Measurements from ENCODE around the gene ADGRB3. TPM values are rescaled to one million over a fixed set of nuclear protein-coding genes. Genes with fewer than 3 reads are reported as not detected.

The ADGRB3 gene
- polyA plus RNA-seq, 1 of the 3 experiments (the other 2 are of a cell fraction), result 0.12 TPM

- no peak for TF ChIP-seq EZH2phosphoT487 (IDR thresholded peaks at IDR 0.05; ENCODE audit: borderline replicate concordance, low read depth)
- TF ChIP-seq POLR2AphosphoS5 (IDR thresholded peaks at IDR 0.05; ENCODE audit: low read depth, low read length), result no peak
- TF ChIP-seq NFIC (IDR thresholded peaks at IDR 0.05; ENCODE audit: borderline replicate concordance), result no peak
Measured at GRCh38 chr6:69164564-69165229, 529.6 kb downstream of the ADGRB3 start (continued).

DNA sequence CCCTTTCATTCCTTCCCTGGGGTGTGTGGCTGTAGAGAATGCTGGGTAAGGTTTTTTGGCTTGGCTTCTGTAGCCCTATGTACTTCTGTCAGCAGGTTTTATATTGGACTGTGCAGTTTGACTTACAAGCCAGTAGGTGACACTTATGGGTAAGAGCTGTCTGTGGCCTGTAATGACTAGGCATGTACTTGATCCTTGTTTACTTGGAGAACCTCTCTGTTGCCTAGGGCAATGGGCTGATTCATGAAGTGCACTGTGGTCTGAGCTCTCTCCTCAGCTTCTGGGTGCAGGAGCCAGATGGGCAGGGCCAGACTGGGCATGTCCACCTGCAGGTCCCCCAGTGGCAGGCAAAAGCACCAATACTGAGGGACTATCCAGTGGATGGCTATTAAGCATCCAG lies 544.6 kb downstream of the ADGRB3 start:
- no peaks in the 10 kb centered on the region for H3K27me3 ChIP-seq (ENCODE audit: insufficient read depth)
- H3K79me2 ChIP-seq (ENCODE audit: insufficient read depth), result no peaks in the 10 kb centered on the region
- no peaks in the 10 kb centered on the region; a peak in 1 of 4 replicates for H3K4me1 ChIP-seq (ENCODE audit: control insufficient read depth in 1 of 2, insufficient read depth in 2 of 2, low read depth in 1 of 2, low read length in 1 of 2)
- no peaks in the 10 kb centered on the region for H3F3A ChIP-seq (replicated peaks; ENCODE audit: insufficient read depth)
- CTCF ChIA-PET, result interaction anchor here (0.8 to 1.3 kb wide), 2 partner anchors 13 to 14 kb away, joined by 3 to 4 read pairs; no protein-coding TSS in a partner anchor
- H2AFZ ChIP-seq (ENCODE audit: low read depth), result no peak overlapping the region
- TF ChIP-seq GATA2 (CRISPR knock-in tag; IDR thresholded peaks at IDR 0.05) (no peak), RAD21 (IDR thresholded peaks at IDR 0.05; ENCODE audit: low read length) (peak; percentile 8; the same call in 1 of the 2 replicates)
- no peaks in the 10 kb centered on the region for H3K9me2 ChIP-seq
- H3K36me3 ChIP-seq (replicated peaks in 1 of 2; ENCODE audit: control insufficient read depth in 1 of 2, insufficient read depth in 2 of 2, low read length in 1 of 2), result no peaks in the 10 kb centered on the region
- H4K20me1 ChIP-seq (ENCODE audit: insufficient read depth), result no peaks in the 10 kb centered on the region
- no peaks in the 10 kb centered on the region for H3K9me3 ChIP-seq
- DNase-seq, result no peak
- no peak overlapping the region for H3K4me2 ChIP-seq
- no peak overlapping the region for H3K4me3 ChIP-seq (ENCODE audit: low read depth in 2 of 2, low read length in 1 of 2)
- POLR2A ChIA-PET, result no interaction called here
- no peak overlapping the region for H3K27ac ChIP-seq (ENCODE audit: low read depth in 2 of 2, low read length in 1 of 2)
- no peak overlapping the region for H3K9ac ChIP-seq

GRCh38 chr6:69180361-69181067 lies 545.4 kb downstream of the ADGRB3 start:
- Histone ChIP-seq H3K4me2 (no peak overlapping the region), H3K9me2 (no peaks in the 10 kb centered on the region), H3K27me3 (ENCODE audit: insufficient read depth) (no peaks in the 10 kb centered on the region), H3F3A (replicated peaks; ENCODE audit: insufficient read depth) (no peaks in the 10 kb centered on the region), H3K4me1 (ENCODE audit: control insufficient read depth in 1 of 2, insufficient read depth in 2 of 2, low read depth in 1 of 2, low read length in 1 of 2) (no peaks in the 10 kb centered on the region; a peak in 1 of 4 replicates), H3K36me3 (replicated peaks in 1 of 2; ENCODE audit: control insufficient read depth in 1 of 2, insufficient read depth in 2 of 2, low read length in 1 of 2) (no peaks in the 10 kb centered on the region), H3K9me3 (no peaks in the 10 kb centered on the region), H3K4me3 (ENCODE audit: low read depth in 2 of 2, low read length in 1 of 2) (no peak overlapping the region), H2AFZ (ENCODE audit: low read depth) (no peak overlapping the region), H3K9ac (no peak overlapping the region), H4K20me1 (ENCODE audit: insufficient read depth) (no peaks in the 10 kb centered on the region), H3K27ac (ENCODE audit: low read depth in 2 of 2, low read length in 1 of 2) (no peak overlapping the region; a peak in 1 of 4 replicates), H3K79me2 (ENCODE audit: insufficient read depth) (no peaks in the 10 kb centered on the region)
- POLR2A ChIA-PET, result no interaction called here
- CTCF ChIA-PET, result no interaction called here
- 42% methylated on average over 7 of the region's 7 CpGs for WGBS (ENCODE audit: low lambda C conversion rate)
- TF ChIP-seq, protein P1, sequence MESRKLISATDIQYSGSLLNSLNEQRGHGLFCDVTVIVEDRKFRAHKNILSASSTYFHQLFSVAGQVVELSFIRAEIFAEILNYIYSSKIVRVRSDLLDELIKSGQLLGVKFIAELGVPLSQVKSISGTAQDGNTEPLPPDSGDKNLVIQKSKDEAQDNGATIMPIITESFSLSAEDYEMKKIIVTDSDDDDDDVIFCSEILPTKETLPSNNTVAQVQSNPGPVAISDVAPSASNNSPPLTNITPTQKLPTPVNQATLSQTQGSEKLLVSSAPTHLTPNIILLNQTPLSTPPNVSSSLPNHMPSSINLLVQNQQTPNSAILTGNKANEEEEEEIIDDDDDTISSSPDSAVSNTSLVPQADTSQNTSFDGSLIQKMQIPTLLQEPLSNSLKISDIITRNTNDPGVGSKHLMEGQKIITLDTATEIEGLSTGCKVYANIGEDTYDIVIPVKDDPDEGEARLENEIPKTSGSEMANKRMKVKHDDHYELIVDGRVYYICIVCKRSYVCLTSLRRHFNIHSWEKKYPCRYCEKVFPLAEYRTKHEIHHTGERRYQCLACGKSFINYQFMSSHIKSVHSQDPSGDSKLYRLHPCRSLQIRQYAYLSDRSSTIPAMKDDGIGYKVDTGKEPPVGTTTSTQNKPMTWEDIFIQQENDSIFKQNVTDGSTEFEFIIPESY (IDR thresholded peaks at IDR 0.05; ENCODE audit: borderline replicate concordance, low read depth), result no peak
- no peak for TF ChIP-seq FOSL2 (IDR thresholded peaks at IDR 0.05; ENCODE audit: borderline replicate concordance, low read depth)
- no peak for DNase-seq
